ENCODE measurements around the gene JAZF1.

The JAZF1 gene

GRCh38 chr7:28008171-28008570 lies 172.4 kb downstream of the JAZF1 start:
- no peak for DNase-seq (ENCODE audit: low spot score)

GRCh38 chr7:28006491-28006890 lies 174.1 kb downstream of the JAZF1 start:
- no peak for DNase-seq (ENCODE audit: low spot score)

- no peak for DNase-seq (ENCODE audit: low spot score)
Observed at GRCh38 chr7:28005847-28006231, 174.8 kb downstream of the JAZF1 start.

- DNase-seq (ENCODE audit: low spot score) = no peak
Observed at GRCh38 chr7:28005075-28005846, 175.3 kb downstream of the JAZF1 start.

GRCh38 chr7:28003408-28003807 lies 177.2 kb downstream of the JAZF1 start:
- no peak for DNase-seq (ENCODE audit: low spot score)

GRCh38 chr7:28002638-28003037 lies 178.0 kb downstream of the JAZF1 start:
- peak; percentile 28 for DNase-seq (ENCODE audit: low spot score)

GRCh38 chr7:28001896-28002295 lies 178.7 kb downstream of the JAZF1 start:
- no peak for DNase-seq (ENCODE audit: low spot score)

GRCh38 chr7:27999829-28000228 lies 180.8 kb downstream of the JAZF1 start:
- no peak for DNase-seq (ENCODE audit: low spot score)

- DNase-seq (ENCODE audit: low spot score) = no peak
Observed at GRCh38 chr7:27998382-27998781, 182.2 kb downstream of the JAZF1 start.

GRCh38 chr7:27997188-27997707 lies 183.3 kb downstream of the JAZF1 start:
- no peak for DNase-seq (ENCODE audit: low spot score)

- no peak for DNase-seq (ENCODE audit: low spot score)
Observed at GRCh38 chr7:27996141-27996540, 184.5 kb downstream of the JAZF1 start.

- DNase-seq (ENCODE audit: low spot score) = no peak
Observed at GRCh38 chr7:27995228-27995627, 185.4 kb downstream of the JAZF1 start.

- peak; percentile 25 for DNase-seq (ENCODE audit: low spot score)
Observed at GRCh38 chr7:27994639-27995038, 186.0 kb downstream of the JAZF1 start.

- DNase-seq (ENCODE audit: low spot score) = no peak
Observed at GRCh38 chr7:27992755-27993493, 187.7 kb downstream of the JAZF1 start.

- no peak for DNase-seq (ENCODE audit: low spot score)
Observed at GRCh38 chr7:27992097-27992496, 188.5 kb downstream of the JAZF1 start.

GRCh38 chr7:27991006-27991528 lies 189.5 kb downstream of the JAZF1 start:
- no peak for DNase-seq (ENCODE audit: low spot score)

GRCh38 chr7:27976531-27976930 lies 204.1 kb downstream of the JAZF1 start:
- DNase-seq (ENCODE audit: low spot score) = no peak

- DNase-seq (ENCODE audit: low spot score) = no peak
Observed at GRCh38 chr7:27973625-27974024, 207.0 kb downstream of the JAZF1 start.

GRCh38 chr7:27972276-27972675 lies 208.3 kb downstream of the JAZF1 start:
- no peak for DNase-seq (ENCODE audit: low spot score)

GRCh38 chr7:27971171-27971812 lies 209.3 kb downstream of the JAZF1 start:
- no peak for DNase-seq (ENCODE audit: low spot score)

- no peak for DNase-seq (ENCODE audit: low spot score)
Observed at GRCh38 chr7:27970350-27970749, 210.2 kb downstream of the JAZF1 start.

- no peak for DNase-seq (ENCODE audit: low spot score)
Observed at GRCh38 chr7:27969346-27969745, 211.2 kb downstream of the JAZF1 start.

GRCh38 chr7:27967639-27968038 lies 213.0 kb downstream of the JAZF1 start:
- DNase-seq (ENCODE audit: low spot score) = no peak

Data from kidney tubule cell (primary cell).